ENCODE measurements around the gene SEPTIN2.
"Not testable (repeated sequence)": the region's sequence is repeated elsewhere in the genome, so short reads cannot be mapped to it uniquely, and the experiment has no call there.

Gene SEPTIN2

GRCh38 chr2:241275910-241276309 lies 39.8 kb upstream of the SEPTIN2 start:
- H3K9me3 ChIP-seq (ENCODE audit: low read length): no peaks in the 10 kb centered on the region

DNA sequence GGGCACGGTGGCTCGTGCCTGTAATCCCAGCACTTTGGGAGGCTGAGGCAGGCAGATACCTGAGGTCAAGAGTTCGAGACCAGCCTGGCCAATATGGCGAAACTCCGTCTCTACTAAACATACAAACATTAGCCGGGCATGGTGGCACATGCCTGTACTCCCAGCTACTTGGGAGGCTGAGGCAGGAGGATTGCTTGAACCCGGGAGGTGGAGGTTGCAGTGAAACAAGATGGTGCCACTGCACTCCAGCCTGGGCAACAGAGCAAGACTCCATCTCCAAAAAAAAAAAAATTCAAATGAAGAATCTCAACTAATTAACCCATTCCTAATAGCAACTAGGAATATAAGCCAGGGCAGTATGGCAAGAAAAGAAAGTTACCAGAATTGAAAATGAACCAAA lies 37.4 kb upstream of the SEPTIN2 start:
- not testable (repeated sequence) for H3K36me3 ChIP-seq (ENCODE audit: insufficient read depth, low read length); H3K4me1 ChIP-seq (ENCODE audit: insufficient read depth, low read length); H2AFZ ChIP-seq (ENCODE audit: low read depth, low read length); H3K4me3 ChIP-seq (ENCODE audit: low read length); H3K9me3 ChIP-seq (ENCODE audit: low read length); H3K27me3 ChIP-seq (ENCODE audit: insufficient read depth, low read length)

More at GRCh38 chr2:241275910-241276309, 39.8 kb upstream of the SEPTIN2 start:
- Histone ChIP-seq H2AFZ (ENCODE audit: low read depth, low read length) (no peak overlapping the region), H3K36me3 (ENCODE audit: insufficient read depth, low read length) (no peaks in the 10 kb centered on the region), H3K4me1 (ENCODE audit: insufficient read depth, low read length) (peaks cover 8% of the 10 kb centered on the region), H3K27me3 (ENCODE audit: insufficient read depth, low read length) (no peaks in the 10 kb centered on the region), H3K4me3 (ENCODE audit: low read length) (no peak overlapping the region)

GRCh38 chr2:241279413-241279812 lies 36.3 kb upstream of the SEPTIN2 start:
- H2AFZ ChIP-seq (ENCODE audit: low read depth, low read length): no peak overlapping the region
- H3K9me3 ChIP-seq (ENCODE audit: low read length): no peaks in the 10 kb centered on the region
- H3K4me1 ChIP-seq (ENCODE audit: insufficient read depth, low read length): no peaks in the 10 kb centered on the region
- no peak overlapping the region for H3K4me3 ChIP-seq (ENCODE audit: low read length)
- H3K36me3 ChIP-seq (ENCODE audit: insufficient read depth, low read length): no peaks in the 10 kb centered on the region
- H3K27me3 ChIP-seq (ENCODE audit: insufficient read depth, low read length): no peaks in the 10 kb centered on the region

DNA sequence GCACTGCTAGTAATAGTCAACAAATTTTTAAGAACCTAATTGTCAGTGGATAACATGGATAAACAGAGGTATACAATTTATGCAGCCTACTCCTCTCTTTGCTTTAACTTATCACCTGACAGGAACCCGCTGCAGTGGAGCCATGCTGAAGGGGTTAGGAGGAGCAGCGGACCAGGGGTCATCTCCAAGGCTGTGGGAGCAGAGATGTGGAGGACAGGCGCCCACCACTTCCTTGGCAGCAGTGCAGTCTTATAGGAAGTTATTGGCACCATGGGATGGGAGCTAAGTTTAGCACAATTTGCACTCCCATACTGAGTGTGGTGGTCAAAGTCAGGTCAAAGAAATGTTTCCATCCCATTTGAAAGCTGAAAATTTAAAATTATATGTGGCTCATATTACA lies 35.9 kb upstream of the SEPTIN2 start:
- H3K4me1 ChIP-seq (ENCODE audit: insufficient read depth, low read length): no peaks in the 10 kb centered on the region
- H3K27me3 ChIP-seq (ENCODE audit: insufficient read depth, low read length): no peaks in the 10 kb centered on the region
- H2AFZ ChIP-seq (ENCODE audit: low read depth, low read length): no peak overlapping the region
- H3K4me3 ChIP-seq (ENCODE audit: low read length): no peak overlapping the region
- H3K36me3 ChIP-seq (ENCODE audit: insufficient read depth, low read length): no peaks in the 10 kb centered on the region
- no peaks in the 10 kb centered on the region for H3K9me3 ChIP-seq (ENCODE audit: low read length)

DNA sequence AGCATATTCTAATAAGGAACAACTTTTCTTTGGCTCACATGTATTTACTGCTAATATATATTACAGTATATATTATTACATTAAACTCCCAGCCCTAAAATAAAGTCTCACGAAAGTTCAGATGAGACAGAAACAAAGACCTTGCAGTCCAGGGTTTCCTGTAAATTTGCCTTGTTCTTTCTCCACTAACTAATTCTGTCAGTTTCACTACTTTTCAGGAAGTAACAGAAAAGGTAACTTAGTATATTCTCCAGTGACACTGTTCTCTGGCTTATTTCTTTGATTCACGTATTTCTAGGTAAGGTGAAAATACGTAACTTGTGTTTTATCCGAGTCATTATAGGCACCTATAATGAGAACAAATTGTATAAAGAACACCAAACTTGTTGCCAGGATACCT lies 35.4 kb upstream of the SEPTIN2 start:
- H3K9me3 ChIP-seq (ENCODE audit: low read length): no peaks in the 10 kb centered on the region
- H3K27me3 ChIP-seq (ENCODE audit: insufficient read depth, low read length): no peaks in the 10 kb centered on the region
- H3K4me3 ChIP-seq (ENCODE audit: low read length): no peak overlapping the region
- no peaks in the 10 kb centered on the region for H3K36me3 ChIP-seq (ENCODE audit: insufficient read depth, low read length)
- H2AFZ ChIP-seq (ENCODE audit: low read depth, low read length): no peak overlapping the region
- H3K4me1 ChIP-seq (ENCODE audit: insufficient read depth, low read length): no peaks in the 10 kb centered on the region

DNA sequence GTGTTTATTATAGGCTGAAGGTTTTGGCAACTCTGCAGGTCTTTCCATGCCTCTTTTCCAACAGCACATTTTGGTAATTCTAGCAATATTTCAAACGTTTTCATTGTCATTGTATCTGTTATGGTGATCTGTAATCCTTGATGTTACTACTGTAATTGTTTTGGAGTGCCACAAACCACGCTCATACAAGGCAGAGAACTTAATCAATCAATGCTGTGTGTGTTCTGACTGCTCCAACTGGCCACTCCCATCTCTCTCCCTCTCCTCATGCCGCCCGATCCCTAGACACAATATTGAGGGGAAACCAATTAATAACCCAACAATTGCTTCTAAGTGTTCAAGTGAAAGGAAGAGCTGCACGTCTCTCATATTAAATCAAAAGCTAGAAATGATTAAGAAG lies 33.2 kb upstream of the SEPTIN2 start:
- no peak overlapping the region for H2AFZ ChIP-seq (ENCODE audit: low read depth, low read length)
- no peaks in the 10 kb centered on the region for H3K36me3 ChIP-seq (ENCODE audit: insufficient read depth, low read length)
- no peaks in the 10 kb centered on the region for H3K9me3 ChIP-seq (ENCODE audit: low read length)
- H3K4me3 ChIP-seq (ENCODE audit: low read length): no peak overlapping the region
- no peaks in the 10 kb centered on the region for H3K27me3 ChIP-seq (ENCODE audit: insufficient read depth, low read length)
- H3K4me1 ChIP-seq (ENCODE audit: insufficient read depth, low read length): no peaks in the 10 kb centered on the region

DNA sequence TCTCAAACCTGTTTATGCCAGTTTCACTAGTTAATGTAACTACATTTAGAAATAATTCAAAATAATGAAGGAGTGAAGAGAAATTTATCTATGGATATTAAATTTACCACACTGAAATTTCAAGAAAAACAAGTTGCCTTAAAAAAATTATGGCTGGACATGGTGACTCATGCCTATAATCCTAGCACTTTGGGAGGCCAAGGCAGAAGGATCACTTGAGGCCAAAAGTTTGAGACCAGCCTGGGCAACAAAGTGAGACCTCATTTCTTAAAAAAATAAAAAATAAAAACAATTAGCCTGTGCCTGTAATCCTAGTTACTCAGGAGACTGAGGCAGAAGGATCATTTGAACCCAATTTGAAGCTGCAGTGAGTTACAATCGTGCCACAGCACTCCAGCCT lies 30.1 kb upstream of the SEPTIN2 start:
- H3K9me3 ChIP-seq (ENCODE audit: low read length): no peaks in the 10 kb centered on the region
- H3K4me1 ChIP-seq (ENCODE audit: insufficient read depth, low read length): no peaks in the 10 kb centered on the region
- H3K27me3 ChIP-seq (ENCODE audit: insufficient read depth, low read length): no peaks in the 10 kb centered on the region
- peaks cover 4% of the 10 kb centered on the region for H3K36me3 ChIP-seq (ENCODE audit: insufficient read depth, low read length)
- H3K4me3 ChIP-seq (ENCODE audit: low read length): no peak overlapping the region
- no peak overlapping the region for H2AFZ ChIP-seq (ENCODE audit: low read depth, low read length)

- no peaks in the 10 kb centered on the region for H3K27me3 ChIP-seq (ENCODE audit: insufficient read depth, low read length)
- no peaks in the 10 kb centered on the region for H3K9me3 ChIP-seq (ENCODE audit: low read length)
- peaks cover 4% of the 10 kb centered on the region for H3K36me3 ChIP-seq (ENCODE audit: insufficient read depth, low read length)
- no peak overlapping the region for H2AFZ ChIP-seq (ENCODE audit: low read depth, low read length)
- H3K4me3 ChIP-seq (ENCODE audit: low read length): no peak overlapping the region
- no peaks in the 10 kb centered on the region for H3K4me1 ChIP-seq (ENCODE audit: insufficient read depth, low read length)
These were observed 29.2 kb upstream of the SEPTIN2 start for GRCh38 chr2:241286348-241287090.

- Histone ChIP-seq H3K27me3 (ENCODE audit: insufficient read depth, low read length) (no peaks in the 10 kb centered on the region), H3K4me3 (ENCODE audit: low read length) (no peak overlapping the region), H3K4me1 (ENCODE audit: insufficient read depth, low read length) (no peaks in the 10 kb centered on the region), H3K9me3 (ENCODE audit: low read length) (no peaks in the 10 kb centered on the region), H3K36me3 (ENCODE audit: insufficient read depth, low read length) (peaks cover 4% of the 10 kb centered on the region), H2AFZ (ENCODE audit: low read depth, low read length) (no peak overlapping the region)
These were observed 27.3 kb upstream of the SEPTIN2 start for GRCh38 chr2:241288324-241288888.

GRCh38 chr2:241289053-241289452 lies 26.7 kb upstream of the SEPTIN2 start:
- Histone ChIP-seq H3K36me3 (ENCODE audit: insufficient read depth, low read length) (peaks cover 4% of the 10 kb centered on the region), H3K4me3 (ENCODE audit: low read length) (no peak overlapping the region), H3K4me1 (ENCODE audit: insufficient read depth, low read length) (no peaks in the 10 kb centered on the region), H2AFZ (ENCODE audit: low read depth, low read length) (no peak overlapping the region), H3K9me3 (ENCODE audit: low read length) (no peaks in the 10 kb centered on the region), H3K27me3 (ENCODE audit: insufficient read depth, low read length) (no peaks in the 10 kb centered on the region)

DNA sequence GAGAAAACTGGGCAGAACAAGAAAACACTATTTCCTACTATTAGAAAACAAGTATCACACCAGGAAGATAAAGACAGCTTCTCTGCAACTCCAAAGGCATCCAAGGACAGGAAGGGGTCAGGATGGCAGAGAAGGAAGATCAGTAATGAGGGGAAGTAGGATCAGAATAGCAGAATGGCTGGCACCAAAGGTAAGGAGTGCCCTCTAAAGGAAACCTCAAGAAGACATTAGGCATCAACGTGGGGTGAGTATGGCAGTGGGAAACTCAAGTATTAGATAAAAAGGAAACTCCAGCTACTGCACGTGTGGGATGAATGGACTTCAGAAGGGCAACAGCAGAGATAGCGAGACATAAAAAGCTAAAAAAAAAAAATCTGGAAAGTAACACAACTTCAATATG lies 26.1 kb upstream of the SEPTIN2 start:
- Histone ChIP-seq H3K36me3 (ENCODE audit: insufficient read depth, low read length) (peaks cover 4% of the 10 kb centered on the region), H3K4me3 (ENCODE audit: low read length) (no peak overlapping the region), H3K9me3 (ENCODE audit: low read length) (no peaks in the 10 kb centered on the region), H2AFZ (ENCODE audit: low read depth, low read length) (no peak overlapping the region), H3K4me1 (ENCODE audit: insufficient read depth, low read length) (no peaks in the 10 kb centered on the region), H3K27me3 (ENCODE audit: insufficient read depth, low read length) (no peaks in the 10 kb centered on the region)

- Histone ChIP-seq H2AFZ (ENCODE audit: low read depth, low read length) (no peak overlapping the region), H3K36me3 (ENCODE audit: insufficient read depth, low read length) (peaks cover 4% of the 10 kb centered on the region), H3K4me3 (ENCODE audit: low read length) (no peak overlapping the region), H3K4me1 (ENCODE audit: insufficient read depth, low read length) (no peaks in the 10 kb centered on the region), H3K27me3 (ENCODE audit: insufficient read depth, low read length) (no peaks in the 10 kb centered on the region), H3K9me3 (ENCODE audit: low read length) (no peaks in the 10 kb centered on the region)
These were observed 24.6 kb upstream of the SEPTIN2 start for GRCh38 chr2:241291153-241291552.

- no peaks in the 10 kb centered on the region for H3K4me1 ChIP-seq (ENCODE audit: insufficient read depth, low read length)
- H3K36me3 ChIP-seq (ENCODE audit: insufficient read depth, low read length): peaks cover 4% of the 10 kb centered on the region
- no peak overlapping the region for H3K4me3 ChIP-seq (ENCODE audit: low read length)
- peaks cover 2% of the 10 kb centered on the region for H3K9me3 ChIP-seq (ENCODE audit: low read length)
- H3K27me3 ChIP-seq (ENCODE audit: insufficient read depth, low read length): no peaks in the 10 kb centered on the region
- H2AFZ ChIP-seq (ENCODE audit: low read depth, low read length): no peak overlapping the region
These were observed 23.7 kb upstream of the SEPTIN2 start for GRCh38 chr2:241291977-241292376.

GRCh38 chr2:241293378-241293797 lies 22.3 kb upstream of the SEPTIN2 start:
- H3K27me3 ChIP-seq (ENCODE audit: insufficient read depth, low read length); H3K36me3 ChIP-seq (ENCODE audit: insufficient read depth, low read length); H3K4me1 ChIP-seq (ENCODE audit: insufficient read depth, low read length); H3K4me3 ChIP-seq (ENCODE audit: low read length); H3K9me3 ChIP-seq (ENCODE audit: low read length); H2AFZ ChIP-seq (ENCODE audit: low read depth, low read length): not testable (repeated sequence)
